Prostate gland (tissue), 2 donors: ENCODE data around the gene UBALD1. TPM values are rescaled to one million over a fixed set of nuclear protein-coding genes. Genes with fewer than 3 reads are reported as not detected.

Source experiments
- DNase-seq: peaks from one replicate; pipeline ENCODE4 v3.0.0-alpha.2; 2019; ENCODE audit warnings: low spot score
- H3K27ac ChIP-seq, 2 donors: fragments of 200-600 bp; sonication (generic); 2 replicates each; pipeline ENCODE4 v1.5.1; 2017 to 2019
- H3K27me3 ChIP-seq: fragments of 200-600 bp; sonication (generic); replicated peaks from 2 replicates; pipeline ENCODE4 v1.5.1; 2019; ENCODE audit not compliant: insufficient read depth
- H3K36me3 ChIP-seq, 2 donors: fragments of 200-600 bp; sonication (generic); 1 replicate in 1 of 2; 2 replicates in 1 of 2; pipeline versions ENCODE4 v1.5.1 to v1.8.1; 2017 to 2019
- H3K4me1 ChIP-seq: fragments of 200-600 bp; sonication (generic); replicated peaks from 2 replicates; pipeline ENCODE4 v1.5.1; 2019
- H3K4me3 ChIP-seq, 2 donors: fragments of 200-600 bp; sonication (generic); 2 replicates each; pipeline ENCODE4 v1.5.1; 2017 to 2019
- H3K9me3 ChIP-seq: fragments of 200-600 bp; sonication (generic); 2 replicates; pipeline ENCODE4 v1.5.1; 2017
- POLR2A ChIP-seq: fragments of 450-650 bp; IDR thresholded peaks from one replicate; pipeline ENCODE4 v1.6.1; 2016; ENCODE audit warnings: antibody characterized with exemption, mild to moderate bottlenecking
- POLR2AphosphoS5 ChIP-seq: sonication (generic); formaldehyde crosslinking; IDR thresholded peaks from one replicate; pipeline ENCODE4 v1.6.1; 2017; ENCODE audit warnings: antibody characterized with exemption
- WGBS: methylation state at CpG from one replicate; pipeline ENCODE4 v1.1.5; 2018; 5-methylcytosine and 5-hydroxymethylcytosine counted together
- intact Hi-C: fragments of 100-400 bp; cut with DNase I; formaldehyde crosslinking; loops from one replicate; pipeline ENCODE4 v1.14.2; 2022
- total RNA-seq, 2 donors: library from RNA; depleted of rRNA; stranded (reverse); fragments of >200 nt; gene quantifications; one replicate each; pipeline ENCODE4 v1.1.0, GENCODE V29; 2016
- TF ChIP-seq, protein P1 (sequence below), 4 experiments: fragments of 200-600 bp in 2 of 4; fragments of 450-650 bp in 2 of 4; sonication (generic) in 2 of 4; IDR thresholded peaks; 1 replicate in 3 of 4; 2 replicates in 1 of 4; pipeline ENCODE4 v1.5.1; 2016 to 2019; ENCODE audit warnings: antibody characterized with exemption in 4 of 4, mild to moderate bottlenecking in 2 of 4, moderate library complexity in 2 of 4

The UBALD1 gene
- total RNA-seq, 2 donors from 2014 or later = 14.5 to 22.1 TPM

GRCh38 chr16:4609200-4610010, 5.3 kb downstream of the UBALD1 start:
- Histone ChIP-seq H3K9me3 (no peaks in the 10 kb centered on the region), H3K27me3 (no peaks in the 10 kb centered on the region), H3K36me3 (peaks cover 0 to 7% of the 10 kb centered on the region in 2 donors), H3K4me1 (peaks cover 12% of the 10 kb centered on the region), H3K4me3 (no peak overlapping the region), H3K27ac (no peak overlapping the region)
- WGBS = 86% methylated on average over 40 of the region's 45 CpGs
- intact Hi-C loops = loop anchor here (5.0 to 10.0 kb wide), 2 partner anchors 83 to 125 kb away; partner anchors contain the start of genes ANKS3, DNAAF8 and NUDT16L1
- TF ChIP-seq POLR2AphosphoS5 (no peak), POLR2A (no peak)
- TF ChIP-seq, protein P1, sequence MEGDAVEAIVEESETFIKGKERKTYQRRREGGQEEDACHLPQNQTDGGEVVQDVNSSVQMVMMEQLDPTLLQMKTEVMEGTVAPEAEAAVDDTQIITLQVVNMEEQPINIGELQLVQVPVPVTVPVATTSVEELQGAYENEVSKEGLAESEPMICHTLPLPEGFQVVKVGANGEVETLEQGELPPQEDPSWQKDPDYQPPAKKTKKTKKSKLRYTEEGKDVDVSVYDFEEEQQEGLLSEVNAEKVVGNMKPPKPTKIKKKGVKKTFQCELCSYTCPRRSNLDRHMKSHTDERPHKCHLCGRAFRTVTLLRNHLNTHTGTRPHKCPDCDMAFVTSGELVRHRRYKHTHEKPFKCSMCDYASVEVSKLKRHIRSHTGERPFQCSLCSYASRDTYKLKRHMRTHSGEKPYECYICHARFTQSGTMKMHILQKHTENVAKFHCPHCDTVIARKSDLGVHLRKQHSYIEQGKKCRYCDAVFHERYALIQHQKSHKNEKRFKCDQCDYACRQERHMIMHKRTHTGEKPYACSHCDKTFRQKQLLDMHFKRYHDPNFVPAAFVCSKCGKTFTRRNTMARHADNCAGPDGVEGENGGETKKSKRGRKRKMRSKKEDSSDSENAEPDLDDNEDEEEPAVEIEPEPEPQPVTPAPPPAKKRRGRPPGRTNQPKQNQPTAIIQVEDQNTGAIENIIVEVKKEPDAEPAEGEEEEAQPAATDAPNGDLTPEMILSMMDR (IDR thresholded peaks at IDR 0.05) = no peak
- no peak for DNase-seq

DNA sequence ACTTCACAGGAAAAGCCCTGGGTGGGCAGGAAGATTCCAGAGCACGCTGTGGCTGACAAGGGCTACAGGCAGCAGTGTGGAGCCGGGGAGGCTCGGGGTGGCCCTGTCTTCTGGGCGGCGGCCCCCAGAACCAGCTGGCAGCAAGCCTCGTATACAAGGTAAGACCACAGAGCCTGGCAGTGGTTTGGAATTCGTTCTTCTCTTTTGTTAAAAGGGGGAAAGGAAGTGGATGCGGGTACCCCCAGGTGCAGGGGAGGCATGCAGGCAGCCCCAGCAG, 6.0 kb downstream of the UBALD1 start:
- no peak overlapping the region for H3K4me3 ChIP-seq
- H3K27me3 ChIP-seq = no peaks in the 10 kb centered on the region
- no peak for DNase-seq
- TF ChIP-seq POLR2AphosphoS5 (no peak), POLR2A (no peak)
- TF ChIP-seq, protein P1 (IDR thresholded peaks at IDR 0.05) = no peak
- H3K36me3 ChIP-seq = peaks cover 0 to 7% of the 10 kb centered on the region in 2 donors
- H3K4me1 ChIP-seq = peaks cover 12% of the 10 kb centered on the region
- intact Hi-C loops = no loop called here
- 81% methylated on average over 8 of the region's 8 CpGs for WGBS
- H3K27ac ChIP-seq = no peak overlapping the region
- no peaks in the 10 kb centered on the region for H3K9me3 ChIP-seq

DNA sequence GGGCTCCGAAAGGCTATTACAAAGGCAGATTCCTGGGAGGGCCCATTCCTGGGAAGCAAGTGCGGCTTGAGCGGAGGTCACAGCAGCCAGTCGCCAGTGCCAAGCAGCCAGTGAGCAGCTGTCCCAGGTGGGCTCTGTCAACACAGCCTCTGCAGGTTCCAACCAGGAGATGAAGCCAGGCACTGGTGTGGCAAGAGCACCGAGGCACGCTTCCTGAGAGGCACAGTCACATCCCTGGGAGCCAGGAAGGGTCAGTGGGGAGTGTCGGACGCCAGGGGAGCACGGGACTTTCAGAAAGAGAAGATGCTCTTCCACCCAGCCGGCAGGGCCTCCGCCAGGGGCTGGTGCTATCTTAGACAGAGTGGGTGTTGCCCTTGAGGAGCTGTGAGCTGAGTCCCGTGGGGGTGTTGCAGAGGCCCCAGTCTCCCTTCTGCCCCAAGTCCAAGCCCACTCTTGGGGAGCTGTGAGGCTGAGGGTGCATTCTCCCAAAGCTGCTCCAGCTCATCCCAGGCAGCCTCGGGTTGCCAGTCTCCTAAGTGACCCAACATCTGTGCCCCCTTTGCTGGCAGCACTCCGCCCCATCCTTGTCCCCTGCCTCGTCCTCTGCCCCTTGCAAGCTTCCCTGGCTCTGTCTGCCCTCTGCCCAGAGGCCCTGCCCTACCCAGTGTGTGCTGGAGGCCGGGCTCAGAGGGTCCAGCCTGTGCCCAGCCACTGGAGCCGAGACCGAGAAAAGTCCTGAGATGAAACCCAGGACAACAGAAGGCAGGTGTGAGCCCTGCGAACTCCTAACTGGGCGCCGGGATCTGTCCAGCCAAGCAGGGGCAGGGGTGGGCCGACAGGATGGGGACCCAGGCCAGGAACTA, 6.6 kb downstream of the UBALD1 start:
- no peak for DNase-seq
- no peak overlapping the region for H3K4me3 ChIP-seq
- no peak overlapping the region for H3K27ac ChIP-seq
- peaks cover 6% of the 10 kb centered on the region for H3K4me1 ChIP-seq
- H3K27me3 ChIP-seq = no peaks in the 10 kb centered on the region
- 86% methylated on average over 22 of the region's 22 CpGs for WGBS
- peaks cover 0 to 7% of the 10 kb centered on the region in 2 donors for H3K36me3 ChIP-seq
- no peaks in the 10 kb centered on the region for H3K9me3 ChIP-seq
- intact Hi-C loops = no loop called here
- TF ChIP-seq, protein P1 (IDR thresholded peaks at IDR 0.05) = no peak
- TF ChIP-seq POLR2AphosphoS5 (no peak), POLR2A (no peak)

GRCh38 chr16:4606354-4606753, 8.3 kb downstream of the UBALD1 start:
- Histone ChIP-seq H3K4me1 (no peaks in the 10 kb centered on the region), H3K27me3 (no peaks in the 10 kb centered on the region), H3K27ac (no peak overlapping the region), H3K36me3 (peaks cover 0 to 7% of the 10 kb centered on the region in 2 donors), H3K4me3 (no peak overlapping the region), H3K9me3 (no peaks in the 10 kb centered on the region)
- no peak for TF ChIP-seq POLR2A
- TF ChIP-seq, protein P1 (IDR thresholded peaks at IDR 0.05) = no peak
- no peak for TF ChIP-seq POLR2AphosphoS5
- DNase-seq = no peak
- 62% methylated on average over 9 of the region's 9 CpGs for WGBS
- intact Hi-C loops = no loop called here
